HG02981 (cell line): Measurements from ENCODE around the gene DDI1.

Experiments
- ATAC-seq: cut with Tn5 transposase; IDR thresholded peaks from one replicate; pipeline ENCODE4 v1.9.1; 2021; ENCODE audit warnings: mild to moderate bottlenecking, moderate library complexity; ENCODE audit not compliant: unreplicated experiment

The DDI1 gene

GRCh38 chr11:104075706-104076105 lies 39.3 kb downstream of the DDI1 start:
- ATAC-seq = no peak

- no peak for ATAC-seq
Observed at GRCh38 chr11:104076455-104076854, 40.0 kb downstream of the DDI1 start.

- ATAC-seq = no peak
Observed at GRCh38 chr11:104078245-104078644, 41.8 kb downstream of the DDI1 start.

- no peak for ATAC-seq
Observed at GRCh38 chr11:104078995-104079394, 42.6 kb downstream of the DDI1 start.

- ATAC-seq = no peak
Observed at GRCh38 chr11:104086621-104087020, 50.2 kb downstream of the DDI1 start.
